GM19324 (cell line): ENCODE measurements around the gene FBXL13.

Source experiments
- ATAC-seq: cut with Tn5 transposase; IDR thresholded peaks from one replicate; pipeline ENCODE4 v1.9.1; 2021; ENCODE audit warnings: mild to moderate bottlenecking, moderate library complexity; ENCODE audit not compliant: unreplicated experiment, low FRiP score

FBXL13 gene

GRCh38 chr7:102944241-102944640 is 130.4 kb downstream of the FBXL13 start:
- ATAC-seq, result no peak

DNA sequence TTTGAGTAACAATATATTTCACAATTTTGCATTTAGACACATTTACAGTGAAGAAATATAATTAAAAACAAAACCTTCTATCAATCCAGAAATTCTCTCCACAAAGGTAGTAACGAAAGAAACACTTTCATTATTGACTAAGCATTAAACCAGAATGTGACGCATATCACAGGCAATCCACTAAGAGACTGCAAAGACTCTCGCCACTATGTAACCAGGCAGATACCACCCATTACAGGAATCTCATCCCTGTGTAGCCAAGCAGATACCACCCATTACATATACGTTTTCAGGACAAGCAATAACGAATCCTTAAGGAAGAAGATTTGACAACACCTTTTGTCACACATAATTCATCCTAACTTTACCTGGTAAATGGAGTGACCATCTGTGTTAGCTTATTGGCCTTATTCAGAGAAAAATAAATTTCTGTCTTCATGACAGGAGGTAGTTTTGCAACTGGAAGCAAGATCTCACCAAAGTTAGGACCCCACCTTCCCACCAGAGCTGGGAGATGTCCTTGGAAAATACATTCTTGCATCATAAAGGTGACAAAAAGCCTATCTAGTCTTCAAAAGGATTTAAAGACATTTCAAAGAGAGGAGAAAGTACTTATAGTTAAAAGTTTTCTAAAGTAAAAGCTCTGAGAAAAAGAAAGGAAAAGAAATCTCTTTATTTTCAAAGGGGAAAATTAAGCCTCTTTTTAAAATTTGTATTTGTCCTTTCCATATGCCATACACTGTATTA is 131.0 kb downstream of the FBXL13 start:
- no peak for ATAC-seq

DNA sequence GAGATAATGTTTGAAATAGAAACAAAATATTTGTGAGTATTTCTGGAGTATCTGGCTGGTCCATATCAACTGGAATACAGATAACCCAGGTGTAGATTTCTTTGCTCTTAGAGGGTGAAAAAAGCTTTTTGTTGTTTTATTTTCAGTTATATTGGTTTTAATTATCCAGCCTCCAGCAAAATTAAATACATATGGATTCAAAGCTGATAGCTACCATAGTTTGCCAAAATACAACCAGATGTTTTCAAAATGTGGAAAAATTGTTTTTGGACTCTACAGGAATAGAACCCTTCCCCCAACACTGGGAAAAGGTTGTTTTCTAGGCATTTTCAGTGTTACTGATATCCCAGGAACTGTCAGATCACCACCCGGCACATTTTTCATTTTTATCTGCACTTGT is 131.7 kb downstream of the FBXL13 start:
- ATAC-seq, result no peak

DNA sequence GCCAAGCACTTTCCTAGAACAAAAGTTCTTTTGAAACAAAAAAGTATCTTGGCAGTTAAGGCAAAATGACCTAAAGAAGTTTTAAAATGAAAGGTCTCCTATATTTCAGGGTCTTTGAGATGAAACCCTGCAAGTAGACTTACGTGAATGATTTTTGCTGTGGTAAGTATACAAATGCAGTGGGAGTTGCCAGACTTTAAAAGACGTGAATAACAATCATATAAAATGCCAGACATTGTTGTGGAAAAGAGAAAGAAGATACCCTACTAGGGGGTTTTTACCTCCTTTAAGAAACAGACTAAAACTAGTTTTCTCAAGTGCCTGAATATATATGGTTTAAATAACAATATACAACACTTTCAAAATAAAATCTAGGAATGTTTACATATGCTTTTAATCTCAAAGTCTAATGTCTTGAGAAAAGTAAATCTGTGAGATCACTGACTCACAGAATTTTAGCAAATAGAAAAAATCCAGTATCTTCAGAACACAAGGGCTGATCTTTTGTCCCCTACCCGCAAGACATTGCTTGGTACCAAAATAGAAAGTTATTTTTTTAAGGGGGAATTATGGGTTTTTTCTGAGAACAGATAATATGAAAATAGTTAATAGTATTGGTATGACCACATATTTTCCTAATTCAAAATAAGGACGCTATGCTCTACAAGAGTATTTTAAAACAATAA is 132.3 kb downstream of the FBXL13 start:
- ATAC-seq, result no peak

DNA sequence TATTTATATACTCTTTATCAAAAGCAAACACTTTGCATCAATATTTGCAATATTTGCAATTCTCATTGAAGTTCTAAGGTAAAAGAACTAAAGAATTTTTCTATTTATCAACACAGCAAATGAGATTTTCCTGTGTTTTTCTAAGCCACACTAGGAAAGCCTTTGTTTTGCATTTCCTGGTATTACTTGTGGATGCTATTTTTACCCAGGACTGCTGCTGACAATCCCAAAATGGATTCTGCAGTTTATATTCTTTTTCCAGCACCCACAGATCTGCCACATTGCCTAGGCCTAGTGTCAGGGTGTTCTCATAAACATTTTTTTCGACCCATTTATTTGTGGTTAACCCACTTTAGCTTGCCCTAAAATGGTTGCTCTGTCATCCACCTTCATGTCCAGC is 135.9 kb downstream of the FBXL13 start:
- no peak for ATAC-seq

DNA sequence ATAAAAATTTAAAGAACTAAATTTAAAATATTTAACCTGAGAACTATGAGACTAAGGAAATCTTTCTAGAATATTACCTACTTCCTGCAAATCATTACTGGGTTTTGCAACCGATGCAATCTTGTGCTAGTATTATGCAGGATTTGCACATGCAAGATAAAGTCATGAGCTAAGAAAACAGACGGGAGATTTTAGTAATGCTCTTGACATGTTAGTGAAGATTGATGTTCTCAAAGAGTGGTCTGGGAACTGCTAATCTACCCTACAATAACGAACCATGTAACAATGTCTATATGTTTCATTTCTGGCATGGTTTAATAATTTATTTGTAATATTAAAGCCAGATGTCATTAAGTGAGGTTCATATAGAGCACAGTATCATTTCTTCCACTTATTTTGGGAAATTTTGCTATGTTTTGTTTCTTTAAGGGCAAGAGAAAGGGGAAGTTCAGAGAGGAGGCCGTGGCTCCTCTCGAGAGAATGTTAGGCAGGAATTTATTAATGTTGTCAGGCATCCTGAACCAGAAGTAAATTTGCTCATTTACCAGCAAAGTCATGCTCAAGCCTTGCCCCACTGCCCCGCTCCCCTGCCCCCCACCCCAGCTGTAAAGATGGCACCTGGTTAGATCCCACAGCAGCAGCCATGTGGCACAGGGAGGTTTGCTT is 139.0 kb downstream of the FBXL13 start:
- no peak for ATAC-seq

DNA sequence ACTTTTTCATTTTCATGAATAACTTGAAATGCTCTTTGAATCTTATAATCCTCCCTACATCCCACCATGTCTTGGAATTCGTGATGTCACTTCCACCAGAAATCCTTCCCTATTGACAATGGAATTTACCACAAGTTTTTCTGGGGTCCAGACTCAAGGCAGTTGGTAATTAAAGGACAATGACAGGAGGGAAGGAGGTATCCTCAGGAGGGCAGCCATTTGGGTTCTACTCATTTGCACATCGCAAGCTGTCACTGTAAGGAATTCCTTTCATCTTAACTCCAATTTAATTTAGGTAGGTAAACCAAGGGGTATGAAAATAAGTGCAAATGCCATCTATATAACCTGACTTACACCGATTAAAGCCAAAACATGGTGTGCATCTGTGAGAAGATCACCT is 139.9 kb downstream of the FBXL13 start:
- ATAC-seq, result no peak

DNA sequence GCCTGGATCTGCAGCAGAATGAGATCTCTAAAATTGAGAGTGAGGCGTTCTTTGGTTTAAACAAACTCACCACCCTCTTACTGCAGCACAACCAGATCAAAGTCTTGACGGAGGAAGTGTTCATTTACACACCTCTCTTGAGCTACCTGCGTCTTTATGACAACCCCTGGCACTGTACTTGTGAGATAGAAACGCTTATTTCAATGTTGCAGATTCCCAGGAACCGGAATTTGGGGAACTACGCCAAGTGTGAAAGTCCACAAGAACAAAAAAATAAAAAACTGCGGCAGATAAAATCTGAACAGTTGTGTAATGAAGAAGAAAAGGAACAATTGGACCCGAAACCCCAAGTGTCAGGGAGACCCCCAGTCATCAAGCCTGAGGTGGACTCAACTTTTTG is 140.4 kb downstream of the FBXL13 start:
- ATAC-seq, result no peak

DNA sequence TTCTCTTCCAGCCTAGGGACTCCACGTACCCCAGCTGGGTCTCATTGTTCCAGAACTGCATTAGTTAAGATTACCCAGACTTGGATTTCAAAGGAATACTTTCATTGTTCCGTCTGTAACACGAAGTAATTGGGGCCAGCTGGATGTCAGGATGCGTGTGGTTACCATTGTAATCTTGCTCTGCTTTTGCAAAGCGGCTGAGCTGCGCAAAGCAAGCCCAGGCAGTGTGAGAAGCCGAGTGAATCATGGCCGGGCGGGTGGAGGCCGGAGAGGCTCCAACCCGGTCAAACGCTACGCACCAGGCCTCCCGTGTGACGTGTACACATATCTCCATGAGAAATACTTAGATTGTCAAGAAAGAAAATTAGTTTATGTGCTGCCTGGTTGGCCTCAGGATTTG is 140.8 kb downstream of the FBXL13 start:
- ATAC-seq, result no peak

GRCh38 chr7:102931757-102932156 is 142.8 kb downstream of the FBXL13 start:
- no peak for ATAC-seq

DNA sequence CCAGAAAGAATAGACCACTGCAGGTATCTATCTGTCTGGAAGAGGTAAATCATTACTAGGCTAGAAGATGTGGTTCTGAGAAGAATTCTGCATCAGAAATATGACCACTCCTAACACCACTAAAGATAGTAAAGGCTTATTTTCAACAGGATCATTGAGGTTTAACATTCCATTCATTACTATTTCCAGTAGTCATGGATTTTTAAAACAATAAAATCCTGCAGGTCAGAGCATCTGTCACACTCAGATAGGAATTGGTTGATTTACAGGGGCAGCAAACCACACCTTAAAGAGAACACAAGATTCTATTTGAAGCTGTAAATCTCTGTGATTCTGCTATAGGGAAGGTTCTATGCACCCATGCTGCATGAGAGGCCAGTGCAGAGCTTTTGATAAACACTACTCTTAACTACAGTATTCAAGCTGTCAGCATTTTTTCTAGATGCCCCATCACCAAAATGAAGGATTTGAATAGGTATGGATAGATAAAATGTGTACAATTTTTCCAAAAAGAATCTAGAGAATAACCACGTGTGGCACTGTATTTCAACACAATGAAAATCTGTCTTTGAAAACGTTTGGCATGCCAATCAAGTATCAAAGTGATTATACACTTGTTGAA is 147.2 kb downstream of the FBXL13 start:
- ATAC-seq, result no peak

DNA sequence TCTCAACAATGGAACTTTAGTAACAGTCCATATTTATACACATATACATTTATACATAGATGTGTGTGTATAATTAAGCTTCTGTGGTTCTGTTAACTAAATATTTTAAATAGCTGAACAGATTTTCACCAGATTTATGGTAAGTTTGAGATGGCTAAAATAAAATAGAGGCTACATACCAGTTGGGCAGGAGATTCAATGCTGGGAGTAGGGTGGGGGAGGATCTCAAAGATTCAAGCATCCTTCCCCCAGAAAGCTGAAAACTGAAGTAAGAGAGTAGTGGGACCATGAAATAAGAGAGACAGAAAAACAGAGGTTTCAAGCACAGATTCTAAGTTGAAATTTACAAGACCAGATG is 147.8 kb downstream of the FBXL13 start:
- no peak for ATAC-seq

- no peak for ATAC-seq
These were observed 148.4 kb downstream of the FBXL13 start for GRCh38 chr7:102925976-102926782.

- ATAC-seq, result no peak
These were observed 155.8 kb downstream of the FBXL13 start for GRCh38 chr7:102918845-102919244.

DNA sequence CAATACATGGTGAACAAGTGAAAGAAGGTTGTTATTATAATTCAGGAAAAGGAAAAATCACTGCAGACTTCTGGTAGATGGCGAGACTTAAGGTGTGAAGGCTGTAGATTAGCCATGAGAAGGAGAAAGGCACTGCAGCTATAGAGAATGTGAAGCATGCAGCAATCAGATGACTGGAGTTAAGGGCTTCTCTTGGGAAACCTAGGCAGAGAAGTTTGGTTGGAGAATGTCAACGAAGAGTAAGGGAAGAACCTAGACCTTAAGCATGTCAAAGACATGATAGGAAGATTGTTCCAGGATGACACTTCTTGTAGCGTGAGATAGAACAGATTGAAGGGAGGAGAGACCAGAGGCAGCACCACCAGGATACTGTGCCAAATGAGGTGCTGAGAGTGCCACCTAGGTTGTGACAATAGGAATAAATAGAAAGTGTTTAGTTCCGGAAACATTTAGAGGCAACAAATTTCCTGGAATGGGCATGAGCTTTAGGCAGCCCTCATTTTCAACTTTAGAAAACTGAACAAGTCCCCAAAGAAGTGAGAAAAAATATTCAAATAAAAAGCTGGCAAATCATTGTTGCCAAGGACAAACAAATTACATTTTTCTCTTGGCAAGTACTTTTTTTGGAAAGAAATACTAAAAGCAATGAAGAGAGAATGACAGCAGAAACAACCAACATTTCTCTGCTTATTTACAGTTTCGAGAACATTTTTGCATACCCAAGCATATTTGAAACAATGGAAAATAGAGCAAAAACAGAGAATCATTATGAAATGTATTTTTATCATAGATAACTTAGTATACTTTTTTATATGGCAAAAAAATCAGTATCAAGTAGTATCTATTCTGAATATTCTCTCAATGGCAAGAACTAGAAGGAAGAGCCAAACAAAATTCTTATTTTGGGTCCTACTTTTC is 156.9 kb downstream of the FBXL13 start:
- no peak for ATAC-seq

DNA sequence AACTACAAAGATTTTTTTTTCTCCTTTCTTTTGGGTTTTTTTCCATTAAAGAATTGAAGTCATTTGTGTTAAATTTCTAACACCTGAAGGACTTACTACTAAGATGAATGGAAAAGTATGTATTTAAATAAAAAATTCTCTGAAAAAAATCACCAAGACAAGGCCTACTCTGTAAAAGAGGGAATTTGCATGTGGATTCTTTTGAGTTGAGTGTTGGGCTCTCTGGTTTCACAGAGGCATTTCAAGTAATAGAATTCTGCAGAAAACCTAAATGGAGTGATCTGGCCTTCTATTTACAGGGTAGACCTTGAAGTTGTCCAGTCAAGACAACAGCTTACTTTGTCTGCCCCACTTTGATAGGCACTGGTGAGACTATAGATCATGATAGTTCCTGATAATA is 157.7 kb downstream of the FBXL13 start:
- ATAC-seq, result no peak

DNA sequence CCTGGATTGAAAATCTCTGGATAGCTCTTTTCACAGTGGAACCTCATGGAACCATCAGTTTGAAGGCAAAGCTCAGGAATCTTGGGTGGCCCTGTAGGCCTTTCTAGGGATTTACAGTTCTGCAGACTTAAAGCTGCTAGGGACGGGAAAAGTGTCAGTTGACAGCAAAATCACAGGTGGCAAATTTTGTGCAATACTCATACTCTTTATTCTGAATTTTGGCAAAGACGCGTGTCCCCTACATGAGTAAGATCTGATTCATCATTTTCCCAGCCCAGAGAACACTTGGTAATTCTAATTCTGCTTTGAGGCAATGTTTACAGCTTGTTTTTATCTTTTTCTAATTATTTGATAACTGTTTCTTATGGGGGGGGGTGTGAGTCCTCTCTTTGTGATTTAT is 158.2 kb downstream of the FBXL13 start:
- ATAC-seq, result no peak

DNA sequence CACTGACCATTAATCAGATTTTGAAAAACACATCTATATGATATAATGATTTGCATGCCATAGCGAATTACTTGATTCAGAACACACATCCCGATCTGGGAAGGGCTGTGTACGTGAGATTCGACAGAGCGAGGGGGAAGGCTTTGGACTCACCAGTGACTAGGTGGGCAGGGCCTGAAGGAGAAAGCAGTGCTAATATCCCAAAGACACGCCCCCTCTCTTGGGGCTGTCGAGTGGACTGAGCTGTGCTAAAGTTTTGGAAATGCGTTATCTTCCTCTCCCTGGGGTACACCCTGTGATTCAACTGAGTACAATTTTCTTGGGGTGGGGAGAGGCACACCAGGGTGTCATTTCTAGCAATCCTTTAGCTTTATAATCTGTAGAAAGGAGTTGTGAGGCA is 160.0 kb downstream of the FBXL13 start:
- ATAC-seq, result no peak

GRCh38 chr7:102913826-102914225 is 160.8 kb downstream of the FBXL13 start:
- no peak for ATAC-seq

- no peak for ATAC-seq
These were observed 161.9 kb downstream of the FBXL13 start, which contains the start of gene LRRC17 for GRCh38 chr7:102912742-102913141. Gene LRRC17, plus strand, starts transcription at chr7:102913000. Its CDS starts 20,914 bp downstream, at chr7:102933914.
